Testis (tissue), 3 donors: Measurements from ENCODE around the gene IGSF9. TPM values are rescaled to one million over a fixed set of nuclear protein-coding genes. Genes with fewer than 3 reads are reported as not detected.

ENCODE experiments used
- DNase-seq: peaks from one replicate; pipeline ENCODE4 v3.0.0-alpha.2; 2019
- H3K27ac ChIP-seq, 2 donors: fragments of 200-600 bp; sonication (generic); one replicate each; pipeline ENCODE4 v1.5.1; 2019
- H3K27me3 ChIP-seq: fragments of 200-600 bp; sonication (generic); one replicate; pipeline ENCODE4 v1.5.1; 2019
- H3K36me3 ChIP-seq: fragments of 200-600 bp; sonication (generic); one replicate; pipeline ENCODE4 v1.5.1; 2017; ENCODE audit warnings: low read depth; ENCODE audit errors: missing control alignments
- H3K4me1 ChIP-seq: fragments of 200-600 bp; sonication (generic); one replicate; pipeline ENCODE4 v1.5.1; 2019
- H3K4me3 ChIP-seq, 2 donors: fragments of 200-600 bp; sonication (generic); one replicate each; pipeline ENCODE4 v1.5.1; 2017 to 2019
- H3K9me3 ChIP-seq: fragments of 200-600 bp; sonication (generic); one replicate; pipeline ENCODE4 v1.5.1; 2017
- CTCF ChIP-seq, 3 experiments: fragments of 450-650 bp in 2 of 3; fragments of 200-600 bp in 1 of 3; sonication (generic) in 1 of 3; IDR thresholded peaks; one replicate each; pipeline ENCODE4 v1.5.1; 2016 to 2019; ENCODE audit warnings: antibody characterized with exemption in 3 of 3, mild to moderate bottlenecking in 2 of 3, moderate library complexity in 1 of 3
- POLR2A ChIP-seq: fragments of 450-650 bp; IDR thresholded peaks from one replicate; pipeline ENCODE4 v1.6.1; 2017; ENCODE audit warnings: antibody characterized with exemption, mild to moderate bottlenecking, moderate library complexity
- WGBS, 2 donors: methylation state at CpG; one replicate each; pipeline ENCODE4 v1.1.5; 2018; 5-methylcytosine and 5-hydroxymethylcytosine counted together
- intact Hi-C: fragments of 100-400 bp; cut with DNase I; formaldehyde crosslinking; loops from one replicate; pipeline ENCODE4 v1.15.1; 2023; ENCODE audit warnings: low total_unique reads
- polyA plus RNA-seq: library from polyadenylated mRNA; stranded (reverse); fragments of 350-450 nt; fragmentation: Illumina TruSeq; extraction: RNeasy Lipid Tissue Mini Kit (QIAGEN cat#74804); gene quantifications from one replicate; pipeline ENCODE4 v1.2.3, GENCODE V29; 2014; ENCODE audit warnings: low read depth, low replicate concordance; ENCODE audit not compliant: insufficient read depth
- total RNA-seq, 2 donors: library from RNA; depleted of rRNA; stranded (reverse); fragments of >200 nt; gene quantifications; one replicate each; pipeline ENCODE4 v1.2.3, GENCODE V29; 2016

Gene IGSF9
- total and polyA plus RNA-seq, 3 donors from 2014 or later = 4.8 to 10.2 (median 7.9) TPM

GRCh38 chr1:159895836-159896545, 49.4 kb downstream of the IGSF9 start:
- Histone ChIP-seq H3K27ac (no peak overlapping the region), H3K4me1 (peaks cover 13% of the 10 kb centered on the region), H3K9me3 (no peaks in the 10 kb centered on the region), H3K4me3 (no peak overlapping the region), H3K27me3 (no peaks in the 10 kb centered on the region), H3K36me3 (no peaks in the 10 kb centered on the region)
- 58 to 75% methylated on average over 6 of the region's 6 CpGs for WGBS, 2 donors
- intact Hi-C loops = no loop called here
- DNase-seq = no peak
- TF ChIP-seq POLR2A (no peak), CTCF (IDR thresholded peaks at IDR 0.05) (no peak)

GRCh38 chr1:159895286-159895685, 50.1 kb downstream of the IGSF9 start:
- no peaks in the 10 kb centered on the region for H3K36me3 ChIP-seq
- H3K9me3 ChIP-seq = no peaks in the 10 kb centered on the region
- TF ChIP-seq POLR2A (no peak), CTCF (IDR thresholded peaks at IDR 0.05) (no peak)
- H3K4me1 ChIP-seq = peaks cover 6% of the 10 kb centered on the region
- 78 to 91% methylated on average over 3 of the region's 3 CpGs for WGBS, 2 donors
- no peak overlapping the region for H3K27ac ChIP-seq
- H3K4me3 ChIP-seq = no peak overlapping the region
- DNase-seq = no peak
- intact Hi-C loops = no loop called here
- H3K27me3 ChIP-seq = no peaks in the 10 kb centered on the region

- Histone ChIP-seq H3K27me3 (no peaks in the 10 kb centered on the region), H3K36me3 (no peaks in the 10 kb centered on the region), H3K4me3 (no peak overlapping the region), H3K9me3 (no peaks in the 10 kb centered on the region), H3K4me1 (no peaks in the 10 kb centered on the region), H3K27ac (no peak overlapping the region)
- DNase-seq = no peak
- intact Hi-C loops = no loop called here
- TF ChIP-seq CTCF (IDR thresholded peaks at IDR 0.05) (no peak), POLR2A (no peak)
- 88 to 95% methylated on average over 5 of the region's 5 CpGs for WGBS, 2 donors
Measured at GRCh38 chr1:159892944-159893343, 52.5 kb downstream of the IGSF9 start.

- TF ChIP-seq CTCF (IDR thresholded peaks at IDR 0.05) (peak; percentile 87 to 96 (median 88)), POLR2A (no peak)
- no peak overlapping the region for H3K4me3 ChIP-seq
- no peak overlapping the region for H3K27ac ChIP-seq
- WGBS, 2 donors = 59 to 68% methylated on average over 7 of the region's 7 CpGs
- peak; percentile 89 for DNase-seq
- intact Hi-C loops = no loop called here
- H3K36me3 ChIP-seq = no peaks in the 10 kb centered on the region
- H3K9me3 ChIP-seq = no peaks in the 10 kb centered on the region
- no peaks in the 10 kb centered on the region for H3K4me1 ChIP-seq
- H3K27me3 ChIP-seq = no peaks in the 10 kb centered on the region
Measured at GRCh38 chr1:159891275-159892157, 53.9 kb downstream of the IGSF9 start.
